ELR (cell line): ENCODE results near the gene ATP8B1.
A peak's percentile ranks its signal among the peaks of the same experiment; 100 is the strongest.

Experiments
- DNase-seq: peaks from one replicate; pipeline ENCODE4 v3.0.0-alpha.2; 2015; ENCODE audit warnings: low read depth

Gene ATP8B1

DNA sequence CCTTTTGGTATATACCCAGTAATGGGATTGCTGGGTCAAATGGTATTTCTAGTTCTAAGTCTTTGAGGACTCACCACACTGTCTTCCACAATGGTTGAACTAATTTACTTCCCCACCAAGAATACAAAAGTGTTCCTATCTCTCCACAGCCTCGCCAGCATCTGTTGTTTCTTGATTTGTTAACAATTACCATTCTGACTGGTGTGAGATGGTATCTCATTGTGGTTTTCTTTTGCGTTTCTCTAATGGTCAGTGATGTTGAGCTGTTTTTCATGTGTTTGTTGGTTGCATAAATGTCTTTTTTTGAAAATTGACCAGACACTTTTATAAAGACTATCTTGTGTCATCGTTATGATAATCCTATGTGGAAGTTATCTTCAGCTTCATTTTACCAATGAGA, 16.0 kb upstream of the ATP8B1 start:
- no peak for DNase-seq

DNA sequence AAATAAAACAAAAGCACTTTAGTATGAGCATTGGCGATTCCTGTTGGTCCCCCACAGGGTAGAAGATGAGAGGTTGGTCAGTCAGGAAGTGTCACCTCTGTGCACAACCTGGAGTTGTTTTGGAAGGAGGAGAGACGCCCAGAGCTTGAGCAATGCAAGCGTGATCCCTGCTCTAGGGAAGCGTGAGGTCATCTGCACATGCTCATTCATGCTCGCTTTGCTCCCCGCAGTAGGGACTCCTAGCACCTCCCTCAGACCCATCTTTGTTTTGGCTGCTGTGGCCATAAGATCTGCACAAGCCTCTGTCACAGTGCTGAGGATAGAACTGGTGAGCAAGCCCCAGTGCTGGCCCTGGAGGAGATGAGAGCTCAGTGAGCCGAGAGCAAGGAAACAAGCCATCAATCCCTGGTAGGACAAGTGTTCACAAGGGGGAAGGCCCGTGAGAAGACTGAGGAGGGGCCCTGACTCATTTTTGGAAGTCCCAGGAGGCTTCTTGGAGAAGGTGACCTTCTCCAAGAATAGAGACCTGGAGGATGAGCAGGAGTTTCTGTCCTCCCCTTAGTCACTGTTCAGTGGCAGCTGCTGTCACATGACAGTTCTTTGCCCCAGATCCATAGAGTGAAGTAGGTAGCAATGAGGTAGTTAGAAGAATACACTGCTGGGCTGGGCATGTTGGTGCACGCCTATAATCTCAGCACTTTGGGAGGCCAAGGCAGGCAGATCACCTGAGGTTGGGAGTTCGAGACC, 13.3 kb upstream of the ATP8B1 start:
- no peak for DNase-seq

DNA sequence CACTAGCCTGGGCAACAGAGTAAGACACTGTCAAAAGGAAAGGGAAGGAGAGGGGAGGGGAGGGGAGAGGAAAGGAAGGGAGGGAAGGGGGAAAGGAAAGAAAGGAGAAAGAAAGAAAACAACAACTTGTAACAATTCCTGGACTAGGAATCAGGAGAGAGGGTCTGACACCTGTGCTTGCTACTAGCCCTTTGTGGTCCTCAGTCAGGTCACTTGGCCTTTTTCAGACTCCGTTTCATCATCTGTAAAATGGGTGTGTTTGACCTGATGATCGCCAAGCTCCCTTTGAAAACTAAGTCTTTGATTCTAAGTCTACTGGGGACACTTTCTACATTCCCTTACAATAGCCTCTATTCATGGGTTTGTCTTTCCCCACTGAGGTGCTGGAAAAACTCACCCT, 11.4 kb upstream of the ATP8B1 start:
- DNase-seq: no peak

DNA sequence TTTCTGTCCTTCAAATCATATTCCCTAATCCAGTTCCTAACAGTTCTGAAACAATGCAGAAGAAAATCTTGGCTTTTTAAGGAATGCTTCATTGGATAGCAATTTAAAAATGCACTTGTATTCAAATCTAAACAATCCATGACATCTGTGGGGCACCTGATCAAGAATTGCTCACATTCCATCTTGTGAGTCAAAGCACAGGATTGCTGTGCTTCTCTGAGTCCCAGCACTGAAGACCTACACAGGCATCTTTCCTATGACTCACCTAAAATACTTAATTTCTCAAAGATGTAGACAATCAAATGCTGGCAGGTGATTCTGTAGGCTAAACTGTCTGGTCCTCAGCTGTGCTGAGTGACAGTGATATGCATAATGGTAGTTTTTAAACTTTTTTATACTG, 10.1 kb upstream of the ATP8B1 start:
- peak; percentile 99 for DNase-seq

DNA sequence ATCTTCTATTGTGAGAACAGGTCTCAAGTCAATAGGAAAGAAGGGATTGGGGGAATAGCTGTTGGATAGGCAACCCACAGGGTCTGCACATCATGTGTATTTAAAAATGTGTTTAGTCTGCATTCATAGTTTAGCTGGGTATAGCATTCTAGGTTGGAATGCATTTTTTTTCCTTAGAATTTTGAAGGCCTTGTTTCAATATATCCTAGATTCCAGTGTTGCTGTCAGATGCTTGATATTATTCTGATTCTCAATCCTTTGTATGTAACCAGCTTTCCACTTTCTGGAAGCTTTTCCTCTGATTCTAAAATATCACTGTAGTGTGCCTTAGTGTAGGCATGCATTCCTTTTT, 9.0 kb upstream of the ATP8B1 start:
- DNase-seq: no peak

DNA sequence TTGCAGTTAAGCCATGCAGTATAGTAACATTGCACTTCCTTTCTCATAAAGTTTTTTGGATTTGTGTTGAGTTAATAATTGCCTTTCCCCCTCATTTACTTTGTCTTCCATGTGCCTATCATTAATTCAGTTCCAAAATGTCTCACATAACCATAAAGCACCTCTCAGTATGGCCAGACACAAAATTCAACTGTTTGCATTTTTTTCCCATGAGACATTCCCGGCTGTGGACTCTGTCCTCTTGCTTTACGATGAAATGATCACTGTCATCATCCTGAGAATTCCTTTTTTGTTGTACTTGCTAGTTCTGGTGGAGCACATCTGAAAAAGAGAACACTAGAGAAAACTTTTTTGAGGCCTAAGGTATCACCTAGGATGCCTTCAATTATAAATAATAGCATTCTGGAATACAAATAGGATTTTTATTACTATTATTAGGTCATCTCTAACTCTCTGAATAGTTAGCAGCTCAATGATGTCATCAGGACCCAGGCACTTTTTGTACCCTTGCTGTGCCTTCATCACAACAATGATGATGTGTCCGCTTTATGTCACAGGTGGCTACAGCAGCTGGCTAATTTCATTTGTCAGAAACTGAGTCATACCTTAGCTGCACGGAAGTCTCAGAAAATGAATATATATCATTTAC, 8.5 kb upstream of the ATP8B1 start:
- DNase-seq: peak; percentile 76

DNA sequence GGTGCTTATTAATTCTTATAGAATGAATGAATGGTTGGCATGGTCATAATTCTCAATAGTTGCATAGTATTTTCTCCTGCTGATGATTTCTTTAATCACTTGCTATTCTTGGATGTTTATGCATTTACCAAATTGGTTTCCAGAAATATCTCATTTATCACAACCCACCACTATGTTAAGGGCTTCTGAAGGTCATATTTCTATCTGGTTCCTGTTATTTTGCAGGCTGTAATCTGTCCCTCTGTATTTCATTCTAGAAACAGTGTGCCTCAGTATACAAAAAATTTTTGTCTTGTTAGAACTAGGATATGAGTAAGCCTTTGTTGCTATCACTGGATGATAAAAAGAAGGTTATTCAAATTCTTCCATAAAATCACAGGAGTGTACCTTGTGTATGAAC, 6.1 kb upstream of the ATP8B1 start:
- DNase-seq: no peak

DNA sequence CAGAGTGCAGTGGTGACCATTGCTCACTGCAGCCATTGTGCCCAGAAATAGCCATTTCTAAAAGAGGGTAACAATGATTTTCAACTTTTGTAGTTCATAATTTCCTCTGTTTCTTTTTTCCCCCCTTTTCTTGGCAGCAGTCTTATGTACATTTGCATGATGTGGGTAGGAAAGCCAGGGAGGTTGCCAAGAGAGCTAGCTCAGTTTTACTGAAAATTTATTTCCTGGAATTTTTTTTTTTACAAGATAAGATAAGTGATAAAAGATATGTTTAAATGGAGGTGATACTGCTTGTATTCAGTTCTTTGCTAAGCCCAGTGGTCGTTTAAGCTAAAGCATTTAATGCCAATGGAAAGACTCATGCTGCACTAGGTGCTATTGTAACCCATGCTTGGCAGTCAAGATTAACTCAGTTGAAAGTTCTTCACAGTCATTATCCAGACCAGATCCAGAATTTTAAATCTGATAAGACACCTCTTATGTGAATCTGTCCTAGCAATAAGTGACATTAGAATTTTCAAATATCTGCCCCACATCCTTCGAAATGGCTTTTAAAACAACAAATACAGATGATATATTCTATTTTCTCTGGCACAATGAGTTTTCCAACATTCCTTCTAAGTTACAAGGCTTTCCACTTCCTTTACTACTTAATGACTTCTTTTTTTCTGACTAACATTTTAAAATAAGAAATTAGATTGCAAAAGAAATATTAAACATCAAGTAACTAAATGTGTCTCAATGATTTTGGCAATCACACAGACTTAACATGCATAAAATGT, 4.4 kb upstream of the ATP8B1 start:
- peak; percentile 71 for DNase-seq

DNA sequence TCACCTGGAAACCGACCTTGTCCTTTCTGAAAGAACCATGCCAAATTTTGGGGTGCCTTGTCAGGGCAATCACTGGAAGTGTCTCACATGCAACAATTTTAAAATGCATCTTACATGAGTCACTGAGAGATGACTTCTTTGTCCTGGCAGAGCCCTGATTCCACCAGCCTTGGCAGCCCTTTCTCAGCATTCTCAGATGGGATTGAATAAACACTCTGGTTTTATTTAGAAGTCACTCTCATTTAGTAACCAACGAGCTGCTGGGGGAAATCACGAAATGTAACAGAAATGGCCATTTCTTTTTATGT, 3.8 kb upstream of the ATP8B1 start:
- peak; percentile 89 for DNase-seq

DNA sequence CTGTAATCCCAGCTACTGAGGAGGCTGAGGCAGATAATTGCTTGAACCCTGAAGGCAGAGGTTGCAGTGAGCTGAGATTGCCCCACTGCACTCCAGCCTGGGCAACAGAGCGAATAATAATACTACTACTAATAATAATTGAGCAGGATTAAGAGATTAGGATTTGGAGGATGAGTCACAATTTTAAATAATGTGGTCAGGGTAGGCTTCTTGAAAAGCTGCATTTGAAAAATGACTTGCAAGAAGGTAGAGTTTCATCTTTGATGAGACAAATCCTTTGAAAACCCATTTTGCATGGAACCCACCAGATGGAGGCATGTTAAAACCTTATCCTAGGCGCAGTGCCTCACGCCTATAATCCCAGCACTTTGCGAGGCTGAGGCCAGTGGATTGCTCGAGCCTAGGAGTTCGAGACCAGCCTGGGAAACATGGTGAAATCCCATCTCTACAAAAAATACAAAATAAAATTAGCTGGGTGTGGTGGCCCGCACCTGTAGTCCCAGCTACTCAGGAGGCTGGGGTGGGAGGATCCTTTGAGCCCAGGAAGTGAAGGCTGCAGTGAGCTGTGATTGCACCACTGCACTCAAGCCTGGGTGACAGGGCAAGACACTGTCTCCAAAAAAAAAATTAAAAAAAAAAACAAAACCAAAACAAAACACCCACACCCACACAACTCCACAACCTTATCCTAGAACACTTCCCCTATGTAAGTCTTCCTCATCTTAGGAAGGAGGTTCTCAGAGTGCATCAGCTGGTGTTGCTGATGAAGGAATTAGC, 3.3 kb upstream of the ATP8B1 start:
- peak; percentile 29 for DNase-seq

DNA sequence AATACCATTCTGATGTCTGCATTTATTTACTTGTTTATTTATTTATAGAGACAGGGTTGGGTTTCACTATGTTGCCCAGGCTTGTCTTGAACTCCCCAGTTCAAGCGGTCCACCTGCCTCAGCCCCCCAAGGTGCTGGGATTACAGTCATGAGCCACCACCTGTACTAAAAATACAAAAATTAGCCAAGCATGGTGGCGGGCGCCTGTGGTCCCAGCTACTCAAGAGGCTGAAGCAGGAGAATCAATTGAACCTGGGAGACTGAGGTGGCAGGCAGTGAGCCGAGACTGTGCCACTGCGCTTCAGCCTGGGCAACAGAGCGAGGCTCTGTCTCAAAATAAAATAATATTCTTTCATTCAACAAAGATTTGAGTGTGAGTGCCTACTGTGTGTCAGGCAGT, 2.0 kb upstream of the ATP8B1 start:
- DNase-seq: no peak

DNA sequence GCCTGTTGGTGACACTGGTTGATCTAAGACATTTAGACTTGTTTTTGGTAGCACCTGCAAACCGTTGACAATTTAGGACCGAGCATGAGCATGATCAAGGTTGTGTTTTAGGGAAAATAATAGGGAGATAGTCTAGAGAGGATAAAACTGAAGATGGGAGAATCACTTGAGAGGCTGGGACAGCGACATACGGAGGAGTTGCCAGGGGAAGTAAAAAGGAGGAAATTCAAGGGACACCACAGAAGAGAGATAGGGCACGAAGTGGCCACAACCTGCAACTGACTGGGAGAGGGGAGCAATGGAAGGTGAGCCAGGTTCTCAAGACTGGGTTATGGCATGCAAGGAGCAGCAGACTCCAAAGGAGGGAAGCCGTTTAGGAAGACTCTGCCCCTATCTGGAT, 1.4 kb upstream of the ATP8B1 start:
- DNase-seq: no peak

DNA sequence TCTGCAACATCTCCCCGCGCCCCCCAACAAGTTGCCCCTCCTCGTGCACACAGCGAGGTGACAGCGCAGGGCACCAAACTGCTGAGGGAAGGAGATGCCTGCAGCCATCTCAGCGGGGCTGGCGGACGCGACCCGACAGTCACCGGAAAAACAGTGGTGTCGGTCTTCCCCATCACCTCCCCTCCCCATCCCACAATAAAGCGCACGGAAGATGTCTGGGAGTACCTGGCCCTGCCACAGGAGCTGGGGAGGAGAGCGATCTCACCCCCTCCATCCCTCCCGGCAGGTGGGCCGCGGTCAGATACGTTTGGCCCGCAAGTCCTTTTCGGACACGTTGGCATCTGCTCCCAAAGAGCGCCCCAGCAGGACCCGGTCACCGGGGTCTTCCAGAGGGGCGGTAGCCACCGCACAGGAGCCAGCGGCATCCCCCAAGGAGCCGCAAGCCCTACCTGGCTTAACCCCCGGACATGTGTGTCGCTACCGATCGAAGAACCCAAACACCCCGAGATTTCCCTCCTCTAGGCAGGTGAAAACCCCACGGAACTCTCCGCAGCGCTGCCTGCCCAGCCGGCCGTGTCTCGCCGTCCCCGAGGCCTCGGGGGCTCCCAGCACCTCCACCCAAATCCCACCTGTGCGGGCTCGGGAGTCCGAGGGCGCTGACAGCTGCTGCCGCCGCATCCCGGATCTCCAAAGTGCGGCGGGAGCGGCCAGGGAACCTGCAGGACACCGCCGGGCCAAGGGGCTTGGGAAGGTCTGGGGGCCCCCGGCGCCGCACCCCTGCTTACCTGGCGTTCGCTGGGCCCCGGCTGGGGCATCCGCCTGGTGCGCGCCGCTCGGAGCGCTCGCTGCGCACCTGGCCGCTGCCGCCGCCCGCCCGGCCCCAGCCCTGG, 657 bp downstream of the ATP8B1 start:
- no peak for DNase-seq

DNA sequence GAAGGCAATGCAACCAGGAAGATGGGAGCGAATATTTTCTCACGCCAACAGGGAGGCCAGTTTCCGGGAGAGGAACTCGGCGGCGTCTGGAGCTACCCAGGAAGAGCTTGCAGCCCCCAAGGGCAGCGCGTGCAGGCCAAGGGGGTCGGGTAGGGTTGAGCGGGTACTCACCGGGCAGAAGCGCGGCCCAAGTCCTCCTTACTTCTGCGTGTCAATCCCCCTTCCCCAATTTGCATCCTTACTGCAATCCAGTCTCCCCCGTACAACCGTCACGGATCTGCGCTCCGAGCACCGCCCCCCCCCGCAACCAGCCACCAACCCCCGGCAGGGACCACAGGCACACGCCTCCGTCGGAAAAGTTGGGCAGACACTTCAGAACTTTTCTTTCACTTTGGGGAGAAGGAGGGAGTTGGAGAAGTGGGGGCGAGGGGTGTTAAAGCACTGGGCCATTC, 1.3 kb downstream of the ATP8B1 start:
- DNase-seq: peak; percentile 55

DNA sequence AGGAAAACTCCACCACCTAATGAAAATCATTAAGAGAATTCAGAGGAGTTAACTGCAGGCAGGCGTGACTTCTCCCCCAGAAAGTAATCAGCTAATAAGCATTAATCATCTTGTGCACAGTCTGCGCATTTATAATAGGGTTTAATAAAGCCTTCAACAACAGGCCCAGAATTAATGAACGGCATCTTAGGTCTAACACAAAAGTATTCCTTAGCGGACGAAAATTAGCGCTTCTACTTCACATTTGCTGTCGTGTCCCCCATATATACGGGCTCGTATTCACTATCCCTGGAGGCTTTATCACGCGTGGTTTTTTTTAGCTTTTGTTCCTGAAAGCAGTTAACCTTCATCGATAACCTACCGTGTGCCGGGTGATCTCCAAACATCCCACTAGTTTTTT, 1.8 kb downstream of the ATP8B1 start:
- DNase-seq: no peak

DNA sequence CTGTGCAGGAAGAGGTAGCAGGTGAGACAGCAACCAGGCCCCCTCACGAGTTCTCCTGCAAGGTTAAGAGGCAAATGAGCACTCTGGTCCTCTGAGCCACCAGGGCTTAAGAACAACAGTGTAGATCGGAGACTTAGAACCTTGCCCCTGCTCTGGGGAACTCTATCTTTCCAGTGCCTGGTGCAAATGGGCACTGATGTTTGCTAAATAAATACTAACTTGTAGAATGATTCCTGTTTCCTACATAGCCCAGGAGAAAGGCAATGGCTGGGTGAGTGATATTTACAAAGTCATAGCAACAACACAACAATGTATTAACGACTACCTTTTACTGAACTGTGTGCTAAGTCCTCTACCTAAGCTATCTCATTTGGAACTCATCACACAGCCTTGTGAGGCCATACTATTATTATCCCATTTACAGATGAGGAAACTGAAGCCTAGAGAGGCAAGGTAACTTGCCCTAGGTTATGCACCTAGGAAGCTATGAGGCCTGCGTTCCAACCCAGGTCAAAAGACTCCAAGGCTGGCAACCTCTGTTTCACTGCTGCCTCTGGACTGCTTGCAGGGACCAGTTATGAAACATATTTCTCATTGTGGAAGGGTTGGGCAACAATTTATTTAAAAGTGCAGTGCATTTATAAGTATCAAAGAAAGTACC, 4.3 kb downstream of the ATP8B1 start:
- no peak for DNase-seq

DNA sequence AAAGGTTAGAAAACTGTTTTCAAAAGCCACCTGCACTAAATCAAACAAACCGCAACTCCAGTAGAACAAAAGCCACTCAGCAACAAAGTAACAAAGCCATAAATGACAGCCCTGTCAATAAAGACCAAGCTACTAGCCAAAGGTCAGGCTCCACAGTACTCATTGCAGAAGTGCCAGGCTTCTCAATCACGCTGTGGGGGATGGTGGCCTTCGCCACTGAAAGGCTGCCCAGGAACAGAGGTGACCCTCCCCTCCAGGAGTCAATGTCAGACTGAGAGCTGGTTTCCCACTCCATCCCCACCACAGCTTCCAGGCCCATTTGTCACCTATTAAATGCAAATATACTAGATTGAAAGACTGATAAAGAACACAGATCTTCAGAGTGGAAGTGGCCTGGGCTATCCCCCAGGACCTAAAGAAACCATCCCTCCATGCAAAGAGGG, 5.9 kb downstream of the ATP8B1 start:
- no peak for DNase-seq

DNA sequence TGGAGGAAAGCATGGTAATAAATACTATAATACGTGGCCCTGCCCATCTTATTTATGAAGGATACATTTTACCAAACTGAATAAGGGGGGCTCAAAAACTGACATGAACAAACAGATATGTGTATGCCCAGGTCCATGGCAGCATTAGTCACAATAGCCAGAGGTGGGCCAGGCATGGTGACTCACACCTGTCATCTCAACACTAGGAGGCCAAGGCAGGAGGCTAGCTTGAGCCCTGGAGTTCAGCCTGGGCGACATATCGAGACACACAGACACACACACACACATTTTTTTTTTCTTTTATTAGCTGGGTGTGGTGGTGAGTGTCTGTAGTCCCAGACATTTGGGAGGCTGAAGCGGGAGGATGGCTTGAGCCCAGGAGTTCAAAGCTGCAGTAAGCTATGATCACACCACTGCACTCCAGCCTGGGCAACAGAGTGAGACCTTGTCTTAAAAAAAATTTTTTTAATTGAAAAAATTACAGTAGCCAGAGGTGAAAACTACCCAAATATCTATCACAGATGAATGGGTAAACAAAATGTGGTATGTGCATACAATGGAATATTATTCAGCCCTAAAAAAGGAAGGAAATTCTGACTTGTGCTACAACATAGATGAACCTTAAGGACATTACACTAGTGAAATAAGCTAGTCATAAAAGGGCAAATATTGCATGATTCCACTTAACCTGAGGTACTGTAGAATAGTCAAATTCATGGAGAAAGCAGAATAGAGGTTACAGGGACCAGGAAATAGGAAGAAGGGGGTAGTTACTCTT, 8.0 kb downstream of the ATP8B1 start:
- peak; percentile 49 for DNase-seq

DNA sequence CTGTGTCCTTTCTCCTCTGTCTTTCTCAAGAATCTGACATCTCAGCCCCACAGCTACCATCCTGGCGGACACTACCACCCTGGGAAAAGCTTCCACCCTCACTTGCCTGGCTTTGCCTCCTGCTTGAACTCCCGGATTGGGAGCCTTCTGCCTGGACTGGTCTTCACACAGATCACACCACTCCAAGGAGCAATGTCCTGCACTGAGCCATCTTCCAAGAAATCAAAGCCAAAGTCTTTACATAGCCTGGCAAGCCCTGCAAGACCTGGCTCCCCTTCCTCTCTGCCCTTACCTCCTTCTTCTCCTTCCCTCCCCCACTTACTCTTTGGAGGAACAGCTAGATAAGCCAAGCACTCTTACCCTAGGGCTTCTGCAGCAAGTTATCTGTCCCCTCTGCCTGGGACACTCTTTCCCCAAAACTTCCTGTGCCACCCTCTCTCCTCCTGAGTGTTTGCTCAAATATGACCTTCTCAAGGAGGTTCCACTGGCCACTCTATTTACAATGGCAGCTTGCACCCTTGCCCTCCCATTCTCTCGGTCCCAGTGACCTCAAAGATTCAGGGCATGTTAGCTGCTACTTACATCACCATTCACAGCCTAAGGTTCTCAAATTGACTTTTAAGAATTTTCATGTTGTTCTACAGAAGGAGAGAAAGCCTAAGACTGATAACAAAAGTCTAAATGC, 9.7 kb downstream of the ATP8B1 start:
- no peak for DNase-seq
